Smooth muscle cell (in vitro differentiated cells): Measurements from ENCODE around the gene ZNF787. TPM values are rescaled to one million over a fixed set of nuclear protein-coding genes. Genes with fewer than 3 reads are reported as not detected.

Experiments
- DNase-seq: peaks from one replicate; lab custom pipeline; 2025; ENCODE audit not compliant: unreplicated experiment; lab: John Stamatoyannopoulos, UW
- H2AFZ ChIP-seq: fragments of 200-600 bp; sonication (generic); 2 replicates; pipeline ENCODE4 v1.6.0; 2016; ENCODE audit warnings: antibody characterized with exemption, low read depth, mild to moderate bottlenecking
- H3F3A ChIP-seq: fragments of 200-600 bp; sonication (generic); 2 replicates; pipeline ENCODE4 v1.6.0; 2017; ENCODE audit warnings: antibody characterized with exemption, low read depth
- H3K27ac ChIP-seq: fragments of 200-600 bp; sonication (generic); 2 replicates; pipeline ENCODE4 v1.5.1; 2016; ENCODE audit warnings: low read depth, mild to moderate bottlenecking
- H3K27me3 ChIP-seq: fragments of 200-600 bp; sonication (generic); 2 replicates; pipeline ENCODE4 v1.6.1; 2016; ENCODE audit warnings: low read depth, mild to moderate bottlenecking
- H3K36me3 ChIP-seq: fragments of 200-600 bp; sonication (generic); 2 replicates; pipeline ENCODE4 v1.5.1; 2016; ENCODE audit warnings: low read depth
- H3K4me1 ChIP-seq: fragments of 200-600 bp; sonication (generic); 2 replicates; pipeline ENCODE4 v1.5.1; 2016; ENCODE audit warnings: low read depth
- H3K4me2 ChIP-seq: fragments of 200-600 bp; sonication (generic); 2 replicates; pipeline ENCODE4 v1.6.0; 2016; ENCODE audit warnings: mild to moderate bottlenecking
- H3K4me3 ChIP-seq: fragments of 200-600 bp; sonication (generic); 2 replicates; pipeline ENCODE4 v1.5.1; 2016; ENCODE audit warnings: mild to moderate bottlenecking
- H3K79me2 ChIP-seq: fragments of 200-600 bp; sonication (generic); 2 replicates; pipeline ENCODE4 v1.6.0; 2016; ENCODE audit warnings: low read depth, mild to moderate bottlenecking
- H3K9ac ChIP-seq: fragments of 200-600 bp; sonication (generic); 2 replicates; pipeline ENCODE4 v1.6.0; 2016; ENCODE audit warnings: low read depth
- H3K9me3 ChIP-seq: fragments of 200-600 bp; sonication (generic); replicated peaks from 2 replicates; pipeline ENCODE4 v1.5.1; 2016; ENCODE audit warnings: low read depth
- H4K20me1 ChIP-seq: fragments of 200-600 bp; sonication (generic); 2 replicates; pipeline ENCODE4 v1.6.0; 2016; ENCODE audit warnings: low read depth
- CTCF ChIP-seq: fragments of 200-600 bp; sonication (generic); IDR thresholded peaks from 2 replicates; pipeline ENCODE4 v1.5.1; 2017; ENCODE audit warnings: borderline replicate concordance, mild to moderate bottlenecking, antibody characterized with exemption; ENCODE audit not compliant: insufficient read depth, poor library complexity, severe bottlenecking
- WGBS: methylation state at CpG from one replicate; pipeline ENCODE4 v1.1.7; 2016; ENCODE audit warnings: low lambda C conversion rate; 5-methylcytosine and 5-hydroxymethylcytosine counted together
- polyA plus RNA-seq: library from polyadenylated mRNA; unstranded; fragments of >200 nt; fragmentation: Nextera tagmentation; extraction: Ambion mirVana; gene quantifications from 2 replicates; pipeline ENCODE4 v1.2.1, GENCODE V29; 2016
- total RNA-seq: library from RNA; depleted of rRNA; stranded (reverse); fragments of >200 nt; gene quantifications from 2 replicates; pipeline ENCODE4 v1.2.3, GENCODE V29; 2014

ZNF787 gene
- total and polyA plus RNA-seq, 2 experiments from 2014 or later: 10.0 to 20.3 TPM

- Histone ChIP-seq H3K27ac (no peak overlapping the region), H3K79me2 (peaks cover 58% of the 10 kb centered on the region), H3K4me1 (peaks cover 6% of the 10 kb centered on the region), H2AFZ (no peak overlapping the region), H3K9me3 (no peaks in the 10 kb centered on the region), H3K36me3 (no peaks in the 10 kb centered on the region), H3K4me3 (no peak overlapping the region), H4K20me1 (peaks cover 46% of the 10 kb centered on the region), H3K9ac (no peak overlapping the region), H3F3A (no peaks in the 10 kb centered on the region), H3K4me2 (no peak overlapping the region), H3K27me3 (no peaks in the 10 kb centered on the region)
- WGBS: 99% methylated on average over 28 of the region's 31 CpGs
- no peak for DNase-seq
- no peak for TF ChIP-seq CTCF
Observed at GRCh38 chr19:56146904-56147303, 25.8 kb upstream of the ZNF787 start.

GRCh38 chr19:56145698-56146097 is 24.6 kb upstream of the ZNF787 start:
- H3K4me2 ChIP-seq: no peak overlapping the region
- no peak overlapping the region for H3K4me3 ChIP-seq
- H3F3A ChIP-seq: no peaks in the 10 kb centered on the region
- peaks cover 9% of the 10 kb centered on the region for H3K4me1 ChIP-seq
- H4K20me1 ChIP-seq: peaks cover 41% of the 10 kb centered on the region
- no peaks in the 10 kb centered on the region for H3K36me3 ChIP-seq
- H3K27me3 ChIP-seq: no peaks in the 10 kb centered on the region
- WGBS: 92% methylated on average over 10 of the region's 10 CpGs
- H3K27ac ChIP-seq: no peak overlapping the region
- peaks cover 61% of the 10 kb centered on the region for H3K79me2 ChIP-seq
- TF ChIP-seq CTCF: no peak
- DNase-seq: no peak
- no peaks in the 10 kb centered on the region for H3K9me3 ChIP-seq
- no peak overlapping the region for H3K9ac ChIP-seq
- H2AFZ ChIP-seq: no peak overlapping the region

GRCh38 chr19:56144831-56145230 is 23.7 kb upstream of the ZNF787 start:
- Histone ChIP-seq H3K9ac (no peak overlapping the region), H3K36me3 (no peaks in the 10 kb centered on the region), H3K9me3 (no peaks in the 10 kb centered on the region), H3K27ac (no peak overlapping the region), H3K4me3 (no peak overlapping the region), H3F3A (peaks cover 5% of the 10 kb centered on the region), H3K79me2 (peaks cover 54% of the 10 kb centered on the region), H3K4me1 (peaks cover 14% of the 10 kb centered on the region), H3K27me3 (no peaks in the 10 kb centered on the region), H3K4me2 (no peak overlapping the region), H2AFZ (no peak overlapping the region), H4K20me1 (peaks cover 34% of the 10 kb centered on the region)
- TF ChIP-seq CTCF: no peak
- no peak for DNase-seq
- WGBS: 90% methylated on average over 12 of the region's 12 CpGs

- no peak for TF ChIP-seq CTCF
- H3K4me3 ChIP-seq: no peak overlapping the region
- peaks cover 16% of the 10 kb centered on the region for H3K4me1 ChIP-seq
- H3F3A ChIP-seq: peaks cover 7% of the 10 kb centered on the region
- no peak for DNase-seq
- no peaks in the 10 kb centered on the region for H3K36me3 ChIP-seq
- H3K27me3 ChIP-seq: no peaks in the 10 kb centered on the region
- no peak overlapping the region for H3K27ac ChIP-seq
- no peak overlapping the region for H2AFZ ChIP-seq
- no peaks in the 10 kb centered on the region for H3K9me3 ChIP-seq
- H4K20me1 ChIP-seq: peaks cover 29% of the 10 kb centered on the region
- 93% methylated on average over 6 of the region's 6 CpGs for WGBS
- H3K9ac ChIP-seq: no peak overlapping the region
- peaks cover 49% of the 10 kb centered on the region for H3K79me2 ChIP-seq
- no peak overlapping the region for H3K4me2 ChIP-seq
Observed at GRCh38 chr19:56144376-56144775, 23.3 kb upstream of the ZNF787 start.
